WTC11 (cell line): ENCODE results near the gene EPO. TPM values are rescaled to one million over a fixed set of nuclear protein-coding genes. Genes with fewer than 3 reads are reported as not detected.

Experiments
- ATAC-seq: fragments of 200-7000 bp; cut with Tn5 transposase; 2 replicates; pipeline ENCODE4 v1.10.0; 2021; ENCODE audit warnings: mild to moderate bottlenecking, moderate library complexity
- CTCF ChIA-PET: fragments of 300-600 bp; sonication (Branson Sonifier 250); formaldehyde crosslinking; loops from one replicate; lab custom pipeline; 2021; ENCODE audit warnings: antibody characterized with exemption; lab: Charles Lee
- POLR2A ChIA-PET: fragments of 350-600 bp; sonication (Branson Sonifier 250); formaldehyde crosslinking; loops from one replicate; lab custom pipeline; 2021; ENCODE audit warnings: antibody characterized with exemption; lab: Charles Lee
- DNase-seq: peaks from one replicate; pipeline ENCODE4 v3.0.0; 2021; ENCODE audit warnings: low spot score
- H3K27ac Mint-ChIP-seq: 2 replicates; pipeline ENCODE4 v1.8.0; 2021; ENCODE audit warnings: mixed read lengths
- H3K27me3 Mint-ChIP-seq: 2 replicates; pipeline ENCODE4 v1.8.0; 2021; ENCODE audit warnings: low read depth, mild to moderate bottlenecking, moderate library complexity, mixed read lengths
- H3K36me3 Mint-ChIP-seq: 2 replicates; pipeline ENCODE4 v1.8.0; 2021; ENCODE audit warnings: mixed read lengths
- H3K4me1 Mint-ChIP-seq: 2 replicates; pipeline ENCODE4 v1.8.0; 2022; ENCODE audit warnings: mixed read lengths
- H3K4me3 Mint-ChIP-seq: 2 replicates; pipeline ENCODE4 v1.8.0; 2021; ENCODE audit warnings: mild to moderate bottlenecking, moderate library complexity, mixed read lengths
- H3K9me3 Mint-ChIP-seq: 2 replicates; pipeline ENCODE4 v1.8.0; 2021; ENCODE audit warnings: mixed read lengths
- ATF1 ChIP-seq: sonication (generic); formaldehyde crosslinking; IDR thresholded peaks from 2 replicates; pipeline ENCODE4 v1.8.1; 2023; ENCODE audit warnings: mild to moderate bottlenecking, moderate library complexity, missing genetic modification reagents
- CBFB ChIP-seq: sonication (generic); formaldehyde crosslinking; IDR thresholded peaks from 2 replicates; pipeline ENCODE4 v1.8.1; 2022; ENCODE audit warnings: mild to moderate bottlenecking, low read depth, missing genetic modification reagents
- CDX4 ChIP-seq: fragments of 250-450 bp; sonication (Bioruptor Pico); IDR thresholded peaks from 2 replicates; pipeline ENCODE4 v1.9.0; 2021; ENCODE audit warnings: moderate library complexity, mild to moderate bottlenecking, inconsistent platforms, borderline replicate concordance
- ESRRA ChIP-seq: sonication (generic); formaldehyde crosslinking; IDR thresholded peaks from 2 replicates; pipeline ENCODE4 v1.8.1; 2022; ENCODE audit warnings: mild to moderate bottlenecking, missing genetic modification reagents, borderline replicate concordance
- ETV6 ChIP-seq: sonication (generic); formaldehyde crosslinking; IDR thresholded peaks from 2 replicates; pipeline ENCODE4 v1.8.1; 2022; ENCODE audit warnings: mild to moderate bottlenecking, missing genetic modification reagents
- GTF2I ChIP-seq: fragments of 250-450 bp; sonication (Bioruptor Pico); conservative IDR thresholded peaks from 2 replicates; pipeline ENCODE4 v1.4.0; 2021; ENCODE audit warnings: mild to moderate bottlenecking
- NFATC4 ChIP-seq: fragments of 250-450 bp; sonication (Bioruptor Pico); IDR thresholded peaks from 2 replicates; pipeline ENCODE4 v1.9.0; 2021; ENCODE audit warnings: mild to moderate bottlenecking
- NFE2L1 ChIP-seq: sonication (generic); formaldehyde crosslinking; IDR thresholded peaks from 2 replicates; pipeline ENCODE4 v1.8.1; 2023; ENCODE audit warnings: missing genetic modification reagents
- PRDM15 ChIP-seq: sonication (generic); formaldehyde crosslinking; IDR thresholded peaks from 2 replicates; pipeline ENCODE4 v1.8.0; 2022; ENCODE audit warnings: missing genetic modification reagents
- PRRX2 ChIP-seq: fragments of 250-450 bp; sonication (Bioruptor Pico); IDR thresholded peaks from 2 replicates; pipeline ENCODE4 v1.8.0; 2021; ENCODE audit warnings: mild to moderate bottlenecking
- SMAD4 ChIP-seq: sonication (generic); formaldehyde crosslinking; IDR thresholded peaks from 2 replicates; pipeline ENCODE4 v1.8.0; 2022; ENCODE audit warnings: mild to moderate bottlenecking, missing genetic modification reagents
- SP1 ChIP-seq: sonication (generic); formaldehyde crosslinking; conservative IDR thresholded peaks from 2 replicates; pipeline ENCODE4 v1.8.1; 2022; ENCODE audit warnings: missing genetic modification reagents
- TCF7 ChIP-seq: sonication (generic); formaldehyde crosslinking; IDR thresholded peaks from 2 replicates; pipeline ENCODE4 v1.8.0; 2022; ENCODE audit warnings: mild to moderate bottlenecking, low read depth, missing genetic modification reagents, moderate library complexity
- TEAD4 ChIP-seq: sonication (generic); formaldehyde crosslinking; IDR thresholded peaks from 2 replicates; pipeline ENCODE4 v1.8.0; 2022; ENCODE audit warnings: mild to moderate bottlenecking, missing genetic modification reagents
- ZNF121 ChIP-seq: sonication (generic); formaldehyde crosslinking; IDR thresholded peaks from 2 replicates; pipeline ENCODE4 v1.8.0; 2023; ENCODE audit warnings: missing genetic modification reagents
- ZNF138 ChIP-seq: sonication (generic); formaldehyde crosslinking; conservative IDR thresholded peaks from 2 replicates; pipeline ENCODE4 v1.8.1; 2022; ENCODE audit warnings: mild to moderate bottlenecking, moderate library complexity, missing genetic modification reagents
- ZNF219 ChIP-seq: sonication (generic); formaldehyde crosslinking; IDR thresholded peaks from 2 replicates; pipeline ENCODE4 v1.8.0; 2023; ENCODE audit warnings: missing genetic modification reagents, mild to moderate bottlenecking, borderline replicate concordance
- ZNF232 ChIP-seq: sonication (generic); formaldehyde crosslinking; IDR thresholded peaks from 2 replicates; pipeline ENCODE4 v1.8.0; 2022; ENCODE audit warnings: mild to moderate bottlenecking, missing genetic modification reagents
- total RNA-seq: library from RNA; stranded (reverse); gene quantifications from 3 replicates; pipeline ENCODE4 v1.2.3, GENCODE V29; 2021
- TF ChIP-seq, protein P1 (sequence below): sonication (generic); formaldehyde crosslinking; conservative IDR thresholded peaks from 2 replicates; pipeline ENCODE4 v1.8.1; 2022; ENCODE audit warnings: mild to moderate bottlenecking, missing genetic modification reagents
- TF ChIP-seq, protein P2 (sequence below): sonication (generic); formaldehyde crosslinking; IDR thresholded peaks from 2 replicates; pipeline ENCODE4 v1.8.0; 2022; ENCODE audit warnings: mild to moderate bottlenecking, missing genetic modification reagents
- TF ChIP-seq, protein P3 (sequence below): fragments of 250-450 bp; sonication (Bioruptor Pico); IDR thresholded peaks from 2 replicates; pipeline ENCODE4 v1.9.0; 2021; ENCODE audit warnings: mild to moderate bottlenecking, borderline replicate concordance
- TF ChIP-seq, protein P4 (sequence below): sonication (generic); formaldehyde crosslinking; conservative IDR thresholded peaks from 2 replicates; pipeline ENCODE4 v1.8.1; 2023; ENCODE audit warnings: mild to moderate bottlenecking, low read depth, missing genetic modification reagents, moderate library complexity
- TF ChIP-seq, protein P5 (sequence below): sonication (generic); formaldehyde crosslinking; IDR thresholded peaks from 2 replicates; pipeline ENCODE4 v1.8.1; 2023; ENCODE audit warnings: mild to moderate bottlenecking, missing genetic modification reagents, moderate library complexity

Gene EPO
- total RNA-seq, 1 experiment from 2014 or later: 0.63 TPM

DNA sequence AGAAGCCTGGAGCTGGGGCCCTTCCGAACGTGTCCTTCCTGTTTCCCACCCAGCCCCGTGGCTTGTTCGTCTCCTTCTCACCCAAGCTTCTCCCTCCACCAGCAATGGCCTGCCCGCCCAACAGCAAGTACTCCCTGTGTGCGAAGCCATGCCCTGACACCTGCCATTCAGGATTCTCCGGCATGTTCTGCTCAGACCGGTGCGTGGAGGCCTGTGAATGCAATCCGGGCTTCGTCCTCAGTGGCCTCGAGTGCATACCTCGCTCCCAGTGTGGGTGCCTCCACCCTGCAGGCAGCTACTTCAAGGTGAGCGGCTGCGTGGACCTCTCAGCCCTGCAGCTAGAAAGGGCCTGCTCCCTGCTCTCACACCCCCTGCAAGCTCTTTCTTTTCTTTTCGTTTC, 45.0 kb downstream of the EPO start:
- Mint-ChIP-seq H3K36me3 (no peaks in the 10 kb centered on the region), H3K4me3 (no peak overlapping the region), H3K9me3 (no peaks in the 10 kb centered on the region), H3K4me1 (0 out of 2 replicates have a peak, but pooled peaks cover 2% of the 10 kb centered on the region), H3K27me3 (no peaks in the 10 kb centered on the region; the same call in 1 of the 2 replicates), H3K27ac (peak overlapping the region; percentile 30; the same call in 1 of the 2 replicates)
- TF ChIP-seq, protein P1, sequence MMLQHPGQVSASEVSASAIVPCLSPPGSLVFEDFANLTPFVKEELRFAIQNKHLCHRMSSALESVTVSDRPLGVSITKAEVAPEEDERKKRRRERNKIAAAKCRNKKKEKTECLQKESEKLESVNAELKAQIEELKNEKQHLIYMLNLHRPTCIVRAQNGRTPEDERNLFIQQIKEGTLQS (CRISPR knock-in tag): no peak
- TF ChIP-seq ESRRA (CRISPR knock-in tag) (no peak), ZNF138 (CRISPR knock-in tag) (no peak), NFATC4 (CRISPR knock-in tag) (no peak), GTF2I (CRISPR knock-in tag) (no peak)
- TF ChIP-seq, protein P2, sequence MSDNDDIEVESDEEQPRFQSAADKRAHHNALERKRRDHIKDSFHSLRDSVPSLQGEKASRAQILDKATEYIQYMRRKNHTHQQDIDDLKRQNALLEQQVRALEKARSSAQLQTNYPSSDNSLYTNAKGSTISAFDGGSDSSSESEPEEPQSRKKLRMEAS (CRISPR knock-in tag): no peak
- TF ChIP-seq, protein P3, sequence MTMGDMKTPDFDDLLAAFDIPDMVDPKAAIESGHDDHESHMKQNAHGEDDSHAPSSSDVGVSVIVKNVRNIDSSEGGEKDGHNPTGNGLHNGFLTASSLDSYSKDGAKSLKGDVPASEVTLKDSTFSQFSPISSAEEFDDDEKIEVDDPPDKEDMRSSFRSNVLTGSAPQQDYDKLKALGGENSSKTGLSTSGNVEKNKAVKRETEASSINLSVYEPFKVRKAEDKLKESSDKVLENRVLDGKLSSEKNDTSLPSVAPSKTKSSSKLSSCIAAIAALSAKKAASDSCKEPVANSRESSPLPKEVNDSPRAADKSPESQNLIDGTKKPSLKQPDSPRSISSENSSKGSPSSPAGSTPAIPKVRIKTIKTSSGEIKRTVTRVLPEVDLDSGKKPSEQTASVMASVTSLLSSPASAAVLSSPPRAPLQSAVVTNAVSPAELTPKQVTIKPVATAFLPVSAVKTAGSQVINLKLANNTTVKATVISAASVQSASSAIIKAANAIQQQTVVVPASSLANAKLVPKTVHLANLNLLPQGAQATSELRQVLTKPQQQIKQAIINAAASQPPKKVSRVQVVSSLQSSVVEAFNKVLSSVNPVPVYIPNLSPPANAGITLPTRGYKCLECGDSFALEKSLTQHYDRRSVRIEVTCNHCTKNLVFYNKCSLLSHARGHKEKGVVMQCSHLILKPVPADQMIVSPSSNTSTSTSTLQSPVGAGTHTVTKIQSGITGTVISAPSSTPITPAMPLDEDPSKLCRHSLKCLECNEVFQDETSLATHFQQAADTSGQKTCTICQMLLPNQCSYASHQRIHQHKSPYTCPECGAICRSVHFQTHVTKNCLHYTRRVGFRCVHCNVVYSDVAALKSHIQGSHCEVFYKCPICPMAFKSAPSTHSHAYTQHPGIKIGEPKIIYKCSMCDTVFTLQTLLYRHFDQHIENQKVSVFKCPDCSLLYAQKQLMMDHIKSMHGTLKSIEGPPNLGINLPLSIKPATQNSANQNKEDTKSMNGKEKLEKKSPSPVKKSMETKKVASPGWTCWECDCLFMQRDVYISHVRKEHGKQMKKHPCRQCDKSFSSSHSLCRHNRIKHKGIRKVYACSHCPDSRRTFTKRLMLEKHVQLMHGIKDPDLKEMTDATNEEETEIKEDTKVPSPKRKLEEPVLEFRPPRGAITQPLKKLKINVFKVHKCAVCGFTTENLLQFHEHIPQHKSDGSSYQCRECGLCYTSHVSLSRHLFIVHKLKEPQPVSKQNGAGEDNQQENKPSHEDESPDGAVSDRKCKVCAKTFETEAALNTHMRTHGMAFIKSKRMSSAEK (CRISPR knock-in tag): no peak
- TF ChIP-seq, protein P4, sequence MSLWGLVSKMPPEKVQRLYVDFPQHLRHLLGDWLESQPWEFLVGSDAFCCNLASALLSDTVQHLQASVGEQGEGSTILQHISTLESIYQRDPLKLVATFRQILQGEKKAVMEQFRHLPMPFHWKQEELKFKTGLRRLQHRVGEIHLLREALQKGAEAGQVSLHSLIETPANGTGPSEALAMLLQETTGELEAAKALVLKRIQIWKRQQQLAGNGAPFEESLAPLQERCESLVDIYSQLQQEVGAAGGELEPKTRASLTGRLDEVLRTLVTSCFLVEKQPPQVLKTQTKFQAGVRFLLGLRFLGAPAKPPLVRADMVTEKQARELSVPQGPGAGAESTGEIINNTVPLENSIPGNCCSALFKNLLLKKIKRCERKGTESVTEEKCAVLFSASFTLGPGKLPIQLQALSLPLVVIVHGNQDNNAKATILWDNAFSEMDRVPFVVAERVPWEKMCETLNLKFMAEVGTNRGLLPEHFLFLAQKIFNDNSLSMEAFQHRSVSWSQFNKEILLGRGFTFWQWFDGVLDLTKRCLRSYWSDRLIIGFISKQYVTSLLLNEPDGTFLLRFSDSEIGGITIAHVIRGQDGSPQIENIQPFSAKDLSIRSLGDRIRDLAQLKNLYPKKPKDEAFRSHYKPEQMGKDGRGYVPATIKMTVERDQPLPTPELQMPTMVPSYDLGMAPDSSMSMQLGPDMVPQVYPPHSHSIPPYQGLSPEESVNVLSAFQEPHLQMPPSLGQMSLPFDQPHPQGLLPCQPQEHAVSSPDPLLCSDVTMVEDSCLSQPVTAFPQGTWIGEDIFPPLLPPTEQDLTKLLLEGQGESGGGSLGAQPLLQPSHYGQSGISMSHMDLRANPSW (CRISPR knock-in tag): no peak
- ATAC-seq: no peak
- no peak for DNase-seq
- POLR2A ChIA-PET: no interaction called here
- CTCF ChIA-PET: interaction anchor here (0.5 to 3.5 kb wide), 6 partner anchors 16 to 139 kb away, joined by 3 to 11 read pairs (median 6); partner anchors contain the start of genes POP7 and SRRT

GRCh38 chr7:100768784-100769183, 48.5 kb downstream of the EPO start:
- H3K27me3 Mint-ChIP-seq: no peaks in the 10 kb centered on the region; the same call in none of the 2 replicates
- peaks cover 3% of the 10 kb centered on the region; the same call in 1 of the 2 replicates for H3K9me3 Mint-ChIP-seq
- ChIA-PET POLR2A (interaction anchor here (0.6 to 1.0 kb wide), 2 partner anchors 13 to 1224 kb away, joined by 4 read pairs; no protein-coding TSS in a partner anchor), CTCF (interaction anchor here (0.8 to 1.8 kb wide), 3 partner anchors 9 to 63 kb away, joined by 4 to 7 read pairs (median 4); partner anchors contain the start of gene POP7)
- no peak for DNase-seq
- 0 out of 2 replicates have a peak, but pooled peaks cover 2% of the 10 kb centered on the region for H3K4me1 Mint-ChIP-seq
- H3K36me3 Mint-ChIP-seq: no peaks in the 10 kb centered on the region
- no peak overlapping the region; the same call in 1 of the 2 replicates for H3K27ac Mint-ChIP-seq
- ATAC-seq: no peak
- H3K4me3 Mint-ChIP-seq: no peak overlapping the region
- TF ChIP-seq SMAD4 (CRISPR knock-in tag) (no peak), CDX4 (CRISPR knock-in tag) (no peak), NFE2L1 (CRISPR knock-in tag) (no peak), ATF1 (CRISPR knock-in tag) (no peak), SP1 (CRISPR knock-in tag) (no peak), CBFB (CRISPR knock-in tag) (no peak), ZNF121 (CRISPR knock-in tag) (no peak), TCF7 (CRISPR knock-in tag) (no peak), ETV6 (CRISPR knock-in tag) (no peak), PRDM15 (CRISPR knock-in tag) (no peak), ZNF219 (CRISPR knock-in tag) (no peak), TEAD4 (CRISPR knock-in tag) (no peak), ZNF232 (CRISPR knock-in tag) (no peak), PRRX2 (CRISPR knock-in tag) (no peak)
- TF ChIP-seq, protein P5, sequence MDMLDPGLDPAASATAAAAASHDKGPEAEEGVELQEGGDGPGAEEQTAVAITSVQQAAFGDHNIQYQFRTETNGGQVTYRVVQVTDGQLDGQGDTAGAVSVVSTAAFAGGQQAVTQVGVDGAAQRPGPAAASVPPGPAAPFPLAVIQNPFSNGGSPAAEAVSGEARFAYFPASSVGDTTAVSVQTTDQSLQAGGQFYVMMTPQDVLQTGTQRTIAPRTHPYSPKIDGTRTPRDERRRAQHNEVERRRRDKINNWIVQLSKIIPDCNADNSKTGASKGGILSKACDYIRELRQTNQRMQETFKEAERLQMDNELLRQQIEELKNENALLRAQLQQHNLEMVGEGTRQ (CRISPR knock-in tag): no peak
